Sigmoid colon (tissue), 4 donors: ENCODE measurements around the gene COQ8A.

Experiments
- POLR2A ChIP-seq, 2 donors: fragments of 450-650 bp; IDR thresholded peaks; one replicate each; pipeline ENCODE4 v1.6.1; 2016; ENCODE audit warnings: antibody characterized with exemption in 2 of 2, mild to moderate bottlenecking in 2 of 2, moderate library complexity in 2 of 2
- POLR2AphosphoS5 ChIP-seq, 4 donors: sonication (generic); formaldehyde crosslinking; IDR thresholded peaks; one replicate each; pipeline ENCODE4 v1.6.1; 2017; ENCODE audit warnings: antibody characterized with exemption in 4 of 4
- TF ChIP-seq, protein P1 (sequence below), 4 experiments: fragments of 450-650 bp in 3 of 4; fragments of 200-600 bp in 1 of 4; IDR thresholded peaks; one replicate each; pipeline ENCODE4 v1.5.1; 2016 to 2019; ENCODE audit warnings: antibody characterized with exemption in 4 of 4, mild to moderate bottlenecking in 3 of 4, moderate library complexity in 2 of 4

DNA sequence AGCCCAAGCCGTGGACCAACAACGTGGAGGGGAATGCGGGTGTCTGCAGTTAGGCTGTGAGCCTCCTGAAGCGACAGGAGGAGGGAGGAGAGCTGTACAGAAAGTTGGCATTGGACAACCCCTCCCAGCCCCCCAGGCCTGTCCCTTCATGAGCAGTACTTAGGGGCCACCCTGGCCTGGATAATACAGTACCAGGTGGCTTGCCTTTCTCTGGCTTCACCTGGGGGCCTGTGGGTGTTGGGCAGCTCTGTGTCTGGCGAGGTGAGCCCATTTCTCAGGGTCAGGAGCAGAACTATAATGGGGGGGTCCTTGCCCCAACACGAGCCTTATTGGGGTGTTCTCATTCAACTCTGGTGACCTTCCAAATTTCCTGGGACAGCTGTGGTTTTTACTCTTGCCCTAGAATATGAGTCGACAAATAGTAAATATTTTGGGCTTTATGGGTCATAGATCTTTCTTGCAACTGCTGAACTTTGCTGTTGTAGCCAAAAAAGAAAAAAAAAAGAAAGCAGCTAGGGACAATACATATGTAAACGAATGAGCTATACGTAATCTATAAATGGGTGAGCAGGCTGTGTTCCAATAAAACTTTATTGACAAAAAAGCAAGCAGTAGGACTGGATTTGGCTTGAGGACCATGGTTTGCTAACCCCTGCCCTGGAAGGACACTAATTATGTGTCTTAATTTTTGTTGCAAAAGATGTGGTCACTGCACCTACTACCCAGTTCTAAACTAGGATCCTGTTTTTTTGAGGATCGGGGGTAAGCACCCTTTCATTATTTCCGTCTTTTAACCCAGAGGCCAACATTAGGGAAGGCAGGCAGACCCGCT lies 11.4 kb downstream of the COQ8A start:
- TF ChIP-seq POLR2AphosphoS5 (IDR thresholded peaks at IDR 0.05) (no peak), POLR2A (IDR thresholded peaks at IDR 0.05) (no peak)
- TF ChIP-seq, protein P1, sequence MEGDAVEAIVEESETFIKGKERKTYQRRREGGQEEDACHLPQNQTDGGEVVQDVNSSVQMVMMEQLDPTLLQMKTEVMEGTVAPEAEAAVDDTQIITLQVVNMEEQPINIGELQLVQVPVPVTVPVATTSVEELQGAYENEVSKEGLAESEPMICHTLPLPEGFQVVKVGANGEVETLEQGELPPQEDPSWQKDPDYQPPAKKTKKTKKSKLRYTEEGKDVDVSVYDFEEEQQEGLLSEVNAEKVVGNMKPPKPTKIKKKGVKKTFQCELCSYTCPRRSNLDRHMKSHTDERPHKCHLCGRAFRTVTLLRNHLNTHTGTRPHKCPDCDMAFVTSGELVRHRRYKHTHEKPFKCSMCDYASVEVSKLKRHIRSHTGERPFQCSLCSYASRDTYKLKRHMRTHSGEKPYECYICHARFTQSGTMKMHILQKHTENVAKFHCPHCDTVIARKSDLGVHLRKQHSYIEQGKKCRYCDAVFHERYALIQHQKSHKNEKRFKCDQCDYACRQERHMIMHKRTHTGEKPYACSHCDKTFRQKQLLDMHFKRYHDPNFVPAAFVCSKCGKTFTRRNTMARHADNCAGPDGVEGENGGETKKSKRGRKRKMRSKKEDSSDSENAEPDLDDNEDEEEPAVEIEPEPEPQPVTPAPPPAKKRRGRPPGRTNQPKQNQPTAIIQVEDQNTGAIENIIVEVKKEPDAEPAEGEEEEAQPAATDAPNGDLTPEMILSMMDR (IDR thresholded peaks at IDR 0.05), result no peak
